HL-60 (cell line): ENCODE data around the gene BCL2L1.
A peak's percentile ranks its signal among the peaks of the same experiment; 100 is the strongest.

Source experiments
- DNase-seq, 2 experiments: peaks; one replicate each; pipeline ENCODE4 v3.0.0-alpha.2; 2010 to 2020; ENCODE audit warnings: low read depth in 1 of 2, low spot score in 1 of 2
- H3K27ac ChIP-seq: fragments of 250-450 bp; sonication (Bioruptor Pico); replicated peaks from 2 replicates; pipeline ENCODE4 v1.5.1; 2020; ENCODE audit warnings: mild to moderate bottlenecking, moderate library complexity
- H3K27me3 ChIP-seq: fragments of 250-450 bp; sonication (Bioruptor Pico); 2 replicates; pipeline ENCODE4 v1.5.1; 2021; ENCODE audit warnings: mild to moderate bottlenecking, moderate library complexity; ENCODE audit not compliant: insufficient read depth, poor library complexity, severe bottlenecking
- H3K4me3 ChIP-seq: replicated peaks from 2 replicates; pipeline ENCODE4 v1.5.1; 2011; ENCODE audit warnings: mild to moderate bottlenecking, control low read depth, low read length; ENCODE audit not compliant: insufficient read depth
- GABPA ChIP-seq: IDR thresholded peaks from 2 replicates; pipeline ENCODE4 v1.6.1; 2012; ENCODE audit warnings: low read depth
- POLR2AphosphoS5 ChIP-seq: IDR thresholded peaks from 2 replicates; pipeline ENCODE4 v1.6.1; 2012; ENCODE audit warnings: low read depth
- SPI1 ChIP-seq: IDR thresholded peaks from 2 replicates; pipeline ENCODE4 v1.6.1; 2012; ENCODE audit warnings: low read depth, mild to moderate bottlenecking, borderline replicate concordance
- TF ChIP-seq, protein P1 (sequence below): IDR thresholded peaks from 2 replicates; pipeline ENCODE4 v1.6.1; 2012; ENCODE audit warnings: low read depth; ENCODE audit not compliant: insufficient replicate concordance
- TF ChIP-seq, protein P2 (sequence below): IDR thresholded peaks from one replicate; pipeline ENCODE4 v1.5.1; 2011; ENCODE audit warnings: low read length, control low read depth, inconsistent platforms; ENCODE audit not compliant: insufficient read depth

Gene BCL2L1

DNA sequence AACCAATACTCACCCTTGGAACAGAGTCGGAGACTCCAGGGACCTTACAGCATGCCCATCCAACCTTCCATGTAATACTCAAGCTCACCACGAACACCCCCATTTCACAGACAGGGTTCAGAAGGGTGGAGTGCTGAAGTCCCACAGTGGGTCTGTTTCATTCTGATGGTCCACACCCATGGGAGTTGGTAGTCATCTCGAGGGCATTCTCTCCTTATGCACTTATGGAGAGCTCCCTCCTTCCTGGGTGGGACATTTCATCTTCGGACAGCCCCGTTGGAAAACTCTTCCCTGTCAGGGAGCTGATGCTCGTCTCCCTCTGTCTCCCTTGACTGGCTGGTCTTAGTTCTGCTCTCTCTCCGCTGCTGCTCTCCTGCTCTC lies 46.1 kb downstream of the BCL2L1 start:
- Histone ChIP-seq H3K27ac (no peak overlapping the region), H3K4me3 (no peak overlapping the region), H3K27me3 (no peaks in the 10 kb centered on the region)
- TF ChIP-seq, protein P1, sequence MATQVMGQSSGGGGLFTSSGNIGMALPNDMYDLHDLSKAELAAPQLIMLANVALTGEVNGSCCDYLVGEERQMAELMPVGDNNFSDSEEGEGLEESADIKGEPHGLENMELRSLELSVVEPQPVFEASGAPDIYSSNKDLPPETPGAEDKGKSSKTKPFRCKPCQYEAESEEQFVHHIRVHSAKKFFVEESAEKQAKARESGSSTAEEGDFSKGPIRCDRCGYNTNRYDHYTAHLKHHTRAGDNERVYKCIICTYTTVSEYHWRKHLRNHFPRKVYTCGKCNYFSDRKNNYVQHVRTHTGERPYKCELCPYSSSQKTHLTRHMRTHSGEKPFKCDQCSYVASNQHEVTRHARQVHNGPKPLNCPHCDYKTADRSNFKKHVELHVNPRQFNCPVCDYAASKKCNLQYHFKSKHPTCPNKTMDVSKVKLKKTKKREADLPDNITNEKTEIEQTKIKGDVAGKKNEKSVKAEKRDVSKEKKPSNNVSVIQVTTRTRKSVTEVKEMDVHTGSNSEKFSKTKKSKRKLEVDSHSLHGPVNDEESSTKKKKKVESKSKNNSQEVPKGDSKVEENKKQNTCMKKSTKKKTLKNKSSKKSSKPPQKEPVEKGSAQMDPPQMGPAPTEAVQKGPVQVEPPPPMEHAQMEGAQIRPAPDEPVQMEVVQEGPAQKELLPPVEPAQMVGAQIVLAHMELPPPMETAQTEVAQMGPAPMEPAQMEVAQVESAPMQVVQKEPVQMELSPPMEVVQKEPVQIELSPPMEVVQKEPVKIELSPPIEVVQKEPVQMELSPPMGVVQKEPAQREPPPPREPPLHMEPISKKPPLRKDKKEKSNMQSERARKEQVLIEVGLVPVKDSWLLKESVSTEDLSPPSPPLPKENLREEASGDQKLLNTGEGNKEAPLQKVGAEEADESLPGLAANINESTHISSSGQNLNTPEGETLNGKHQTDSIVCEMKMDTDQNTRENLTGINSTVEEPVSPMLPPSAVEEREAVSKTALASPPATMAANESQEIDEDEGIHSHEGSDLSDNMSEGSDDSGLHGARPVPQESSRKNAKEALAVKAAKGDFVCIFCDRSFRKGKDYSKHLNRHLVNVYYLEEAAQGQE, result no peak
- TF ChIP-seq SPI1, result no peak
- TF ChIP-seq POLR2AphosphoS5, result no peak
- TF ChIP-seq, protein P2, sequence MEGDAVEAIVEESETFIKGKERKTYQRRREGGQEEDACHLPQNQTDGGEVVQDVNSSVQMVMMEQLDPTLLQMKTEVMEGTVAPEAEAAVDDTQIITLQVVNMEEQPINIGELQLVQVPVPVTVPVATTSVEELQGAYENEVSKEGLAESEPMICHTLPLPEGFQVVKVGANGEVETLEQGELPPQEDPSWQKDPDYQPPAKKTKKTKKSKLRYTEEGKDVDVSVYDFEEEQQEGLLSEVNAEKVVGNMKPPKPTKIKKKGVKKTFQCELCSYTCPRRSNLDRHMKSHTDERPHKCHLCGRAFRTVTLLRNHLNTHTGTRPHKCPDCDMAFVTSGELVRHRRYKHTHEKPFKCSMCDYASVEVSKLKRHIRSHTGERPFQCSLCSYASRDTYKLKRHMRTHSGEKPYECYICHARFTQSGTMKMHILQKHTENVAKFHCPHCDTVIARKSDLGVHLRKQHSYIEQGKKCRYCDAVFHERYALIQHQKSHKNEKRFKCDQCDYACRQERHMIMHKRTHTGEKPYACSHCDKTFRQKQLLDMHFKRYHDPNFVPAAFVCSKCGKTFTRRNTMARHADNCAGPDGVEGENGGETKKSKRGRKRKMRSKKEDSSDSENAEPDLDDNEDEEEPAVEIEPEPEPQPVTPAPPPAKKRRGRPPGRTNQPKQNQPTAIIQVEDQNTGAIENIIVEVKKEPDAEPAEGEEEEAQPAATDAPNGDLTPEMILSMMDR, result no peak
- no peak for TF ChIP-seq GABPA
- DNase-seq, result no peak

DNA sequence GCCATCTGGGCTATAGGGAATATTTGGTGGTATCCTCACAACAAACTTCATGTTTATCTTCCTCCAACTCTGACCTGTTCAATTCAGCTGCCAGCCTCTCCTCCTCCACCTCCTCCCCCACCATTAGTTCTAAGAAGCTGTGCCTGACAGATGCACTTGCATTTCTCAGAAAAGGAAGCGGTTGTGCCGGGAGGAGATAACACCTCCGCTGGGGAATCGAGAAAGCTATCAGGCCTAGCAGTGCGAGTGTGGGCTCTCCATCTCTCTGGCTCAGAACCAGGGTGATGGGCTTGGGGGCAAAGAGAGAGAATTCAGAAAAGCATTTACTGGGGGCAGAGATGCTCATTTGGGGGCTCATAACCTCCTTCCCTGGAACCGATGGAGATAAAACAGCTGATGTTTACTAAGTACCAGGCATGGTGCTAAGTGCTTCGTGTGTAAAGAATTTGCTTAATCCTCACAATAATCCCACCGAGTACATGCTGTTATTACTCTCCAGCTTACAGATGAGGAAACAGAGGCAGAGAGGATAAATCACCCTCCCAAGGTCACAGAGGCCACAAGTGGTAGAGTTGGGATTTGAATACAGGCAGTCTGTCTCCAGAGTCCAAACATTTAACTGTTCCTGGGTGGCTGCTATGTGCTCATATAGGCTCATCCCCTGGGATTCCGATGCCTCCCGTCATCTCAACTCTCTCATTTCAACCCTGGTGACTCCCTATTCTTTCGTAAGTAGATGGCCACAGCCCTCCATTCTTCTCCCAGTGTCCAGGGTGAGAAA lies 46.6 kb downstream of the BCL2L1 start:
- DNase-seq, result peak; percentile 52 to 77
- no peaks in the 10 kb centered on the region for H3K27me3 ChIP-seq
- TF ChIP-seq SPI1, result peak; percentile 14; the same call in 1 of the 2 replicates
- TF ChIP-seq, protein P1, result no peak
- H3K27ac ChIP-seq, result peak overlapping the region; percentile 73
- peak overlapping the region; percentile 39 for H3K4me3 ChIP-seq

DNA sequence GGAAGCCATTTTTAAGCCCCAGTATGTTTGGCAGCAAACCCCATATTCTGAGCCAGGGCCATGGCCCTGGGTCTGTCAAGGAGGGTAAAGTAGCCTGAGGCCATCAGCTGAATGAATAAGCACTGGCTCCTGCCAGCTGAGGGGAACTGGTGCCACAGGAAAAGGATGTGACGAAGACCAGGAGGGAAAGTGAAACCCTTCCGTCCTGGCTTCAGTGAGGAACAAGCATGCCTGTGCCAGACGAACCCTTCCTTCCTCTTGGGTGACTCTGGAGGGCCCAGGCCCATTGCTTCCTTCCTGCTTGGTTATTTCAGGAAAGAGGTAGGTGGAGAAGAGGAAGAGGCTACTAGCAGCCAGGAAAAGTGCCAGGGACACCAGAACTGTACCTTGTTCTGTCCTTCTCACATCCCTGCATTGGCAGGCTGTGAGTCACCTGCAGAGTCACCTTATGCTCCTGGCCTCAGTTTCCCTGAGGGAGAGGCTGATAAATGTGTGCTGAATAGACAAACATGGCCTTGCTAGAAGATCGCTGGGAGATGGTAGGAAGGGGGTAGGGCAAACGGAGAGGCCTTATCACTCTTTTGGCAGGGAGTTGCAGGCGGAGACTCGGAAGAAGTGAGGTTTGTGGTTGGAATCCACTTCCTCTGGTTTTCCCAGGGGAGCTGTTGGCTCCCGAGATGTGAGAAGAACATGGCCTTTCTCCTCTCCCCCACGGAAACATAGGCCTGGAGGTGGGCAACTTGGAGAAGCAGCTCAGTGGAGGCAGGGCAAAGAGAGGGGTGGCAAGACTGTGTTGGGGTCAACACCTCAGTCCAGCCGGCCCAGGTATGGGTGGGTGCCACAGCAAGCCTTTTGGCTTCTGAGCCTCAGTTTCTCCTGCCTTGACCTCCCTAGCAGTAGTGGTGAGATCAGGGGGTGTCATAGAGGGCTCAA lies 47.5 kb downstream of the BCL2L1 start:
- Histone ChIP-seq H3K4me3 (peak overlapping the region; percentile 39), H3K27ac (peak overlapping the region; percentile 73), H3K27me3 (no peaks in the 10 kb centered on the region)
- peak; percentile 96 for TF ChIP-seq GABPA
- TF ChIP-seq, protein P1, result no peak
- peak; percentile 52; the same call in 1 of the 2 replicates for TF ChIP-seq POLR2AphosphoS5
- TF ChIP-seq SPI1, result peak; percentile 82; the same call in 1 of the 2 replicates
- TF ChIP-seq, protein P2, result no peak
- DNase-seq, result peak; percentile 94 to 97
